HFFc6 (cell line): ENCODE data around the gene SLC51B. TPM values are rescaled to one million over a fixed set of nuclear protein-coding genes. Genes with fewer than 3 reads are reported as not detected.

Experiments
- DNase-seq: peaks from one replicate; pipeline ENCODE4 v3.0.0-alpha.2; 2018
- H3K27ac Mint-ChIP-seq: 2 replicates; pipeline ENCODE4 v1.8.0; 2020; ENCODE audit warnings: mild to moderate bottlenecking, mixed read lengths
- H3K27me3 Mint-ChIP-seq: 2 replicates; pipeline ENCODE4 v1.8.0; 2021; ENCODE audit warnings: mild to moderate bottlenecking, moderate library complexity, mixed read lengths; ENCODE audit not compliant: insufficient read depth
- H3K36me3 Mint-ChIP-seq: 2 replicates; pipeline ENCODE4 v1.8.0; 2021; ENCODE audit warnings: low read depth, mixed read lengths
- H3K4me1 Mint-ChIP-seq: 2 replicates; pipeline ENCODE4 v1.8.0; 2020; ENCODE audit warnings: low read depth, mixed read lengths
- H3K4me3 Mint-ChIP-seq: 2 replicates; pipeline ENCODE4 v1.8.0; 2020; ENCODE audit warnings: mild to moderate bottlenecking, moderate library complexity, mixed read lengths
- H3K9me3 Mint-ChIP-seq: 2 replicates; pipeline ENCODE4 v1.8.0; 2020; ENCODE audit warnings: mild to moderate bottlenecking, mixed read lengths
- long read RNA-seq: library from polyadenylated mRNA; unstranded; transcript quantifications from one replicate; pipeline ENCODE4 v2.0.0, GENCODE V29; 2019
- total RNA-seq, 6 experiments: library from RNA; stranded (reverse); fragmentation: NEBNext Ultra II Directional; extraction: Animal tissue kit (Norgen Biotek cat#: 25700); gene quantifications; 2 replicates in 1 of 6; 3 replicates in 5 of 6; pipeline ENCODE4 v1.2.3, GENCODE V29; 2021
- TF ChIP-seq, protein P1 (sequence below): fragments of 200-600 bp; sonication (generic); IDR thresholded peaks from 2 replicates; pipeline ENCODE4 v1.5.0; 2021; ENCODE audit warnings: antibody characterized with exemption, mild to moderate bottlenecking

SLC51B gene
- not detected for total RNA-seq
- long read RNA-seq: 0 reads

GRCh38 chr15:65044724-65045481, at the start of gene SLC51B:
Gene SLC51B (plus strand): TSS chr15:65045387. CDS start chr15:65050005, 4,618 bp downstream.
- no peak within 1 kb of the TSS for H3K4me3 Mint-ChIP-seq
- no peaks in the 10 kb centered on the region for H3K27me3 Mint-ChIP-seq
- TF ChIP-seq, protein P1, sequence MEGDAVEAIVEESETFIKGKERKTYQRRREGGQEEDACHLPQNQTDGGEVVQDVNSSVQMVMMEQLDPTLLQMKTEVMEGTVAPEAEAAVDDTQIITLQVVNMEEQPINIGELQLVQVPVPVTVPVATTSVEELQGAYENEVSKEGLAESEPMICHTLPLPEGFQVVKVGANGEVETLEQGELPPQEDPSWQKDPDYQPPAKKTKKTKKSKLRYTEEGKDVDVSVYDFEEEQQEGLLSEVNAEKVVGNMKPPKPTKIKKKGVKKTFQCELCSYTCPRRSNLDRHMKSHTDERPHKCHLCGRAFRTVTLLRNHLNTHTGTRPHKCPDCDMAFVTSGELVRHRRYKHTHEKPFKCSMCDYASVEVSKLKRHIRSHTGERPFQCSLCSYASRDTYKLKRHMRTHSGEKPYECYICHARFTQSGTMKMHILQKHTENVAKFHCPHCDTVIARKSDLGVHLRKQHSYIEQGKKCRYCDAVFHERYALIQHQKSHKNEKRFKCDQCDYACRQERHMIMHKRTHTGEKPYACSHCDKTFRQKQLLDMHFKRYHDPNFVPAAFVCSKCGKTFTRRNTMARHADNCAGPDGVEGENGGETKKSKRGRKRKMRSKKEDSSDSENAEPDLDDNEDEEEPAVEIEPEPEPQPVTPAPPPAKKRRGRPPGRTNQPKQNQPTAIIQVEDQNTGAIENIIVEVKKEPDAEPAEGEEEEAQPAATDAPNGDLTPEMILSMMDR: no peak
- H3K9me3 Mint-ChIP-seq: no peaks in the 10 kb centered on the region
- H3K4me1 Mint-ChIP-seq: peaks cover 41% of the 10 kb centered on the region
- DNase-seq: no peak
- H3K27ac Mint-ChIP-seq: no peak within 1 kb of the TSS
- H3K36me3 Mint-ChIP-seq: no peaks in the 10 kb centered on the region

DNA sequence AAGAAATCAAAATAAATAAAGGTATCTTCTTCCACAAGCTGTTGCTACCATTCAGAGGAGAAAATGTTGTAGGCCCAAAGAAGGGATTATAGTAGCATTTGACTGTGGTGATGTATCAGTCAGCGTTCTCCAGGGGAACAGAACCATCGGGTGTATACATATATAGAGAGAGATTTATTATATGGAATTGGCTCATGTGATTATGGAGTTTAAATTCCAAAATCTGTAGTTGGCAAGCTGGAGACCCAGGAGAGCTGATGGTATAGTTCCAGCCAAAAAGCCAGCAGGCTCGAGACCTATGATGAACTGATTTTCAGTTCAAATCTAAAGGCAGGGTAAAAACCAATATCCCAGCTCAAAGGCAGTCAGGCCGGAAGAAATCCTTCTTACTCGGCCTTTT, 48.1 kb upstream of the SLC51B start:
- H3K4me3 Mint-ChIP-seq: no peak overlapping the region
- H3K36me3 Mint-ChIP-seq: no peaks in the 10 kb centered on the region
- H3K9me3 Mint-ChIP-seq: no peaks in the 10 kb centered on the region
- no peak for DNase-seq
- H3K27ac Mint-ChIP-seq: no peak overlapping the region
- H3K4me1 Mint-ChIP-seq: no peaks in the 10 kb centered on the region; the same call in 1 of the 2 replicates
- H3K27me3 Mint-ChIP-seq: no peaks in the 10 kb centered on the region
- TF ChIP-seq, protein P1: no peak

- no peak overlapping the region for H3K4me3 Mint-ChIP-seq
- H3K36me3 Mint-ChIP-seq: no peaks in the 10 kb centered on the region
- no peak overlapping the region for H3K27ac Mint-ChIP-seq
- no peaks in the 10 kb centered on the region for H3K9me3 Mint-ChIP-seq
- H3K27me3 Mint-ChIP-seq: no peaks in the 10 kb centered on the region
- no peak for DNase-seq
- TF ChIP-seq, protein P1: no peak
- no peaks in the 10 kb centered on the region; the same call in 1 of the 2 replicates for H3K4me1 Mint-ChIP-seq
Observed at GRCh38 chr15:64997745-64998375, 47.3 kb upstream of the SLC51B start.

DNA sequence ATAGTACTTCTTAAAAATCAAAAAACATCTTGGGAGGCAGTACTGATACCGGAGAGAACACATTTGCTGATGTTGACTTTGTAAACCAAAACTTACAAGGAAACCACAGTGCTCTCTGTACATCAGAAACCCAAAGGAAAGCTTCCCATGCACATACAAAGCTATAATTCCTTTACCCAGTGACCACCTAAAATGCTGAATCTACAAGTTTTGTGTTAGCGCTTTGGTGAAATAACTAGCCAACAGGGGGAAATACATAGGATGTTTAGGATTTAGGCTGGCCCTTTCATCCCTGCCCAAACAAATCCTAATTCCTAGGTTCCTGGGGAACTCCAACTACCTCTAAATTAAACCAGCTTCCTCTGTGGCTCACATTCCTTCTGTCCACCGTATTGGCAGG, 40.2 kb upstream of the SLC51B start:
- no peak overlapping the region for H3K27ac Mint-ChIP-seq
- H3K4me3 Mint-ChIP-seq: no peak overlapping the region
- H3K4me1 Mint-ChIP-seq: no peaks in the 10 kb centered on the region
- H3K36me3 Mint-ChIP-seq: no peaks in the 10 kb centered on the region
- DNase-seq: no peak
- TF ChIP-seq, protein P1: no peak
- no peaks in the 10 kb centered on the region for H3K27me3 Mint-ChIP-seq
- H3K9me3 Mint-ChIP-seq: no peaks in the 10 kb centered on the region

DNA sequence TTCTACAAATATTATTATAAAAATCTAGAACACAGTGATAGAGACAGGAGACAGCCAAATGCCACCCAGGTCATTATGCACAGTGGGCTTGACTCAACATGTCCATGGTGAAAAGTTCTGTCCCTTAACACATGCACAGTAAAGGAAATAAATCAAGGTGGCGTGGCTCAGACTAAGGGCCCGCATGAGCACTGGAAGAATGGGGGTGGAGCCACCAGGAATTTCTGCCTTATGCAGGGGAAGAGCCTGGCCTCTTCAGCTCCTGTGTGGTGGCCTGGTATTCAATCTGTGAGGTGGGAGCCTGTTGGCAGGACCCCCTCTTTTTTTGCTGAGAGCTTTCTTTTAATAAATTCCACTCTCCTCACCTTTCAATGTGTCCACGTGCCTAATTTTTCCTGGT, 38.3 kb upstream of the SLC51B start:
- TF ChIP-seq, protein P1: no peak
- H3K27me3 Mint-ChIP-seq: no peaks in the 10 kb centered on the region
- H3K36me3 Mint-ChIP-seq: no peaks in the 10 kb centered on the region
- no peak overlapping the region for H3K4me3 Mint-ChIP-seq
- H3K9me3 Mint-ChIP-seq: no peaks in the 10 kb centered on the region
- no peaks in the 10 kb centered on the region for H3K4me1 Mint-ChIP-seq
- DNase-seq: no peak
- H3K27ac Mint-ChIP-seq: no peak overlapping the region
